GM21360 (cell line): ENCODE data around the gene SNCAIP.
A peak's percentile ranks its signal among the peaks of the same experiment; 100 is the strongest.

Source experiments
- ATAC-seq: cut with Tn5 transposase; IDR thresholded peaks from one replicate; pipeline ENCODE4 v1.9.1; 2021; ENCODE audit warnings: mild to moderate bottlenecking, moderate library complexity; ENCODE audit not compliant: unreplicated experiment

Gene SNCAIP

GRCh38 chr5:122394284-122394930 lies 82.4 kb downstream of the SNCAIP start:
- no peak for ATAC-seq

- ATAC-seq: no peak
These were observed 86.0 kb downstream of the SNCAIP start for GRCh38 chr5:122398016-122398415.

GRCh38 chr5:122400341-122400740 lies 88.3 kb downstream of the SNCAIP start:
- ATAC-seq: no peak

- no peak for ATAC-seq
These were observed 88.9 kb downstream of the SNCAIP start for GRCh38 chr5:122400938-122401337.

GRCh38 chr5:122401976-122402725 lies 90.1 kb downstream of the SNCAIP start:
- no peak for ATAC-seq

- ATAC-seq: no peak
These were observed 91.1 kb downstream of the SNCAIP start for GRCh38 chr5:122402955-122403685.

- no peak for ATAC-seq
These were observed 92.0 kb downstream of the SNCAIP start for GRCh38 chr5:122404018-122404417.

- no peak for ATAC-seq
These were observed 92.8 kb downstream of the SNCAIP start for GRCh38 chr5:122404653-122405362.

- no peak for ATAC-seq
These were observed 93.7 kb downstream of the SNCAIP start for GRCh38 chr5:122405751-122406150.

GRCh38 chr5:122406181-122406580 lies 94.1 kb downstream of the SNCAIP start:
- no peak for ATAC-seq

- no peak for ATAC-seq
These were observed 96.7 kb downstream of the SNCAIP start for GRCh38 chr5:122408592-122409224.

- no peak for ATAC-seq
These were observed 100.9 kb downstream of the SNCAIP start for GRCh38 chr5:122412966-122413365.

- peak; percentile 47 for ATAC-seq
These were observed 101.7 kb downstream of the SNCAIP start for GRCh38 chr5:122413722-122414121.

GRCh38 chr5:122415030-122415800 lies 103.2 kb downstream of the SNCAIP start:
- ATAC-seq: peak; percentile 89

- no peak for ATAC-seq
These were observed 103.7 kb downstream of the SNCAIP start for GRCh38 chr5:122415801-122416120.

- ATAC-seq: no peak
These were observed 107.3 kb downstream of the SNCAIP start for GRCh38 chr5:122419142-122419894.

GRCh38 chr5:122420091-122420490 lies 108.1 kb downstream of the SNCAIP start:
- no peak for ATAC-seq

GRCh38 chr5:122420537-122421236 lies 108.7 kb downstream of the SNCAIP start:
- ATAC-seq: no peak
